Spinal cord (tissue), 10 donors: ENCODE results near the gene C21orf91. TPM values are rescaled to one million over a fixed set of nuclear protein-coding genes. Genes with fewer than 3 reads are reported as not detected.

Experiments used
- DNase-seq, 6 donors: peaks; one replicate each; pipeline versions ENCODE4 v3.0.0 to v3.0.0-alpha.2; 2013 to 2015; ENCODE audit warnings: low spot score in 6 of 6, low read depth in 4 of 6
- H3K27ac ChIP-seq: one replicate; pipeline ENCODE4 v1.5.1; 2013; ENCODE audit warnings: low read depth, low read length, control low read depth
- H3K27me3 ChIP-seq: one replicate; pipeline ENCODE4 v1.6.1; 2013; ENCODE audit warnings: low read length; ENCODE audit not compliant: control insufficient read depth, insufficient read depth
- H3K36me3 ChIP-seq: one replicate; pipeline ENCODE4 v1.6.1; 2013; ENCODE audit warnings: low read length; ENCODE audit not compliant: control insufficient read depth, insufficient read depth
- H3K4me1 ChIP-seq: one replicate; pipeline ENCODE4 v1.6.1; 2013; ENCODE audit warnings: low read length; ENCODE audit not compliant: control insufficient read depth, insufficient read depth
- H3K4me3 ChIP-seq: one replicate; pipeline ENCODE4 v1.5.1; 2013; ENCODE audit warnings: low read depth, low read length, control low read depth
- H3K9me3 ChIP-seq: one replicate; pipeline ENCODE4 v1.6.1; 2013; ENCODE audit warnings: low read length; ENCODE audit not compliant: control insufficient read depth, insufficient read depth
- WGBS: methylation state at CpG from one replicate; pipeline ENCODE4 v1.1.5; 2013; ENCODE audit warnings: missing lambda C conversion rate; ENCODE audit not compliant: insufficient coverage; 5-methylcytosine and 5-hydroxymethylcytosine counted together
- polyA plus RNA-seq, 2 donors: library from polyadenylated mRNA; unstranded; fragments of 120-200 nt; gene quantifications; one replicate each; pipeline ENCODE4 v1.2.1, GENCODE V29; 2013; ENCODE audit not compliant: insufficient read length in 2 of 2
- total RNA-seq, 2 donors: library from RNA; depleted of rRNA in 1 of 2; stranded (reverse); fragments of 120-200 nt in 1 of 2; fragments of >200 nt in 1 of 2; gene quantifications; one replicate each; pipeline versions ENCODE4 v1.2.3 to v1.2.4, GENCODE V29; 2013 to 2014
- donor health status: healthy.

Gene C21orf91
- total and polyA plus RNA-seq, 4 donors, result 8.6 to 21.7 (median 14.3) TPM

DNA sequence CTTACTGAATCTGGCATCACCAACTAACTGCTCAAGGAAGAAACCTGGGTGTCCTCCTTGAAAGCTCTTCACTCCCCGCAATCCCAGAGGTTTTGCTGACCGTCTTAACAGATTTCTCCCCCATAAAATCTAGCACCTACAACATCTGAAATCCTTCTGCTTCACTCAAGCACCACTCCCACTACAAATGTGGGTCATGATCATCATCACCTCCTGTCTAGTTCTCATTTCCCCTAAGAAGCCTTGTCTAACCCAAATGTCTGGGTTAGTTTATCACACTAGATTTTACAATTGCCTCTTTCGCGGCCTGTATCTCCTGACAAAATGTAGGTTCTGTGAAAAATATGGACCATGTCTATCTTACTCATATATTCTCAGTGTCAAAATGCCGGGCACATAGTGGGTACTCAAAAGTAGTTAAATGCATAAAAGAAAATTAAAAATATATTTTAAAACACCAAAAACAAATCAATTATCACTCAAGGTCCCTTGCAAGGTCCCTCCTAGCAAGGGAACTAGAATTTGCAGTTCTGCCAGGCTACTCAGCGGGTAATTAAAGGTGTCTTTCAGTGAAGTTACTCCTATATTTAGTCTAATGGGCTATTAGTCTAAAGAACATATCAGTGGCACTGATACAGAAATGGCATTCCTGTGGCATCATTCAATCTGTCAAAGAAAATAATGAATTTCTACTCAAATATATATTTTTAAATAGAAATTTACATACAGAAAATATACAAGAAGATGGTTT, 19.6 kb downstream of the C21orf91 start:
- no peak overlapping the region for H3K27ac ChIP-seq
- H3K9me3 ChIP-seq, result no peaks in the 10 kb centered on the region
- DNase-seq, result no peak
- H3K4me1 ChIP-seq, result no peaks in the 10 kb centered on the region
- H3K36me3 ChIP-seq, result peaks cover 6% of the 10 kb centered on the region
- H3K4me3 ChIP-seq, result no peak overlapping the region
- no peaks in the 10 kb centered on the region for H3K27me3 ChIP-seq
- 91% methylated on average over 2 of the region's 6 CpGs for WGBS

DNA sequence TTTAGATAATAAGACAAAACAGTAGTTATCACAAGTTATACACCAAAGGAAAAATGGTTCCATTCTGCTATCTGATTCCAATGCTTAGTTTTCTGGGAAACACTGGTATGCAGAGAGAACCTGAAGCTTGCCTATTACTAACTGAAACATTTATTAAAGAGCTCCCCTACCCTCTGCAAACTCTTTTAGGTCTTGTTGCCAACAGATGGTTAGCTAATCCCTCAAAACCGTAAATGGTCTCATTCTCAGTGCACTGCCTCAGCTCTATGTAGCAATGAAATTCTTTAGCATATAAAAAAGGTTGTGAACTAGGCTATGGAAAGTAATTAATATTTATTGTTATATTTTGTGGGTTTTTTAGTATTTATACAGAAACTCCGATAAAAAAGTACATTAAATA, 20.4 kb downstream of the C21orf91 start:
- no peak for DNase-seq
- Histone ChIP-seq H3K4me1 (no peaks in the 10 kb centered on the region), H3K9me3 (no peaks in the 10 kb centered on the region), H3K27ac (no peak overlapping the region), H3K4me3 (no peak overlapping the region), H3K27me3 (no peaks in the 10 kb centered on the region), H3K36me3 (peaks cover 7% of the 10 kb centered on the region)
- WGBS, result no CpG with 5 or more reads among the region's 2 CpGs

DNA sequence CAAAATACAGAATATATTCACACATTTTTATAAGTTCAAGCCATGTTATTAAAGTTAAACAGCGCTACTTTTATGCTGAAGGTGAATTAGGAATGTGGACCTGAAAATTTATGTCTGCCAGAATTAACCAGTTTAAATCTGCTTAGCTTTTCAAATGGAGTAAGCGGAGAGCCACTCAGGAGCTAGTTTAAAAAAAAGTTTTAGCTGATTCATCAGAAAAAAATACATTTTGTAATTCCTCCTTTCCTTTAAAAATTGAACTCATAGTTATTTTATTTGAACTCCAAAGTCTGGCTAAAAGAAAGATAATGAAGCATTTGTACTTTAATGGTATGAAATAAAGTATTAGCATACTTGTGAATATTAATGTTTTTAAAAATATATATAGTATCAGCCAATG, 21.2 kb downstream of the C21orf91 start:
- Histone ChIP-seq H3K27me3 (no peaks in the 10 kb centered on the region), H3K27ac (no peak overlapping the region), H3K9me3 (no peaks in the 10 kb centered on the region), H3K36me3 (peaks cover 5% of the 10 kb centered on the region), H3K4me3 (no peak overlapping the region), H3K4me1 (no peaks in the 10 kb centered on the region)
- no CpG with 5 or more reads among the region's 2 CpGs for WGBS
- no peak for DNase-seq

DNA sequence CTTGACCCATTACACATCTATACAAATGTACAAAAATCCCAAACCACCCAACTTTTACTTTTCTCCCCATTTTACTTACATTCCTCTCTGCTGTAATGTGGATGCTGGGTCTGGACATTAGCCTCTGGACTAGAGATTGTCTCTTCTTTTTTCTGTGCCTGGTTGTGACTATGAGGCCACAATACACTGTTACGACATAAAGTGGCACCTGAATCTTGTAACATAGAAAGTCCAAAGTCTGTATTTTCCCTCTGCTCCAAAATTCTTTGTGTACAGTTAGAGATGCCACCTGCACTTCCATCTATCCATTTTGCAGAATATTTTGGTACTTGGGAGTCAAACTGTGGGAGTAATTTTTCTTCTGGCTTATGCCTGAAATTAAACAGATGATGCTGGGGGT, 22.7 kb downstream of the C21orf91 start:
- Histone ChIP-seq H3K27ac (no peak overlapping the region), H3K27me3 (no peaks in the 10 kb centered on the region), H3K9me3 (no peaks in the 10 kb centered on the region), H3K36me3 (peaks cover 5% of the 10 kb centered on the region), H3K4me1 (no peaks in the 10 kb centered on the region), H3K4me3 (no peak overlapping the region)
- WGBS, result 80% methylated on average over 1 of the region's 1 CpG
- no peak for DNase-seq

DNA sequence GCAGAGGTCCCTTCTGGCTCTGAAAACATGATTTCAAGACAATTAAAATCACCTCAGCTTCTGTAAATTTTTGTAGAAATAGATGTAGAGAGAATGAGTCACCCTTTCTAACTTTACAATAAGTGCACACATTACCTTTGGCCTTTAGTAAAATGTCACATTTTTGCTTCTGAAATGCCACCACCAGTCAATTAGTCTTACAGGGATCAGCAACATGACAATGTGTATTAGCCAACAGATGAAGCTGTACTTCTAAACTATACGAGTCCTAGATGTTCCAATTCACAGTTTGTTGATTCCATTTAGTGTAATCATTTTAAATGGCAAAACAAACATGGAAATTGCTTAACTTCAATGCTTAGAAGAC, 23.1 kb downstream of the C21orf91 start:
- Histone ChIP-seq H3K27me3 (no peaks in the 10 kb centered on the region), H3K9me3 (no peaks in the 10 kb centered on the region), H3K4me1 (no peaks in the 10 kb centered on the region), H3K4me3 (no peak overlapping the region), H3K27ac (no peak overlapping the region), H3K36me3 (peaks cover 5% of the 10 kb centered on the region)
- no CpG with 5 or more reads among the region's 1 CpG for WGBS
- no peak for DNase-seq

DNA sequence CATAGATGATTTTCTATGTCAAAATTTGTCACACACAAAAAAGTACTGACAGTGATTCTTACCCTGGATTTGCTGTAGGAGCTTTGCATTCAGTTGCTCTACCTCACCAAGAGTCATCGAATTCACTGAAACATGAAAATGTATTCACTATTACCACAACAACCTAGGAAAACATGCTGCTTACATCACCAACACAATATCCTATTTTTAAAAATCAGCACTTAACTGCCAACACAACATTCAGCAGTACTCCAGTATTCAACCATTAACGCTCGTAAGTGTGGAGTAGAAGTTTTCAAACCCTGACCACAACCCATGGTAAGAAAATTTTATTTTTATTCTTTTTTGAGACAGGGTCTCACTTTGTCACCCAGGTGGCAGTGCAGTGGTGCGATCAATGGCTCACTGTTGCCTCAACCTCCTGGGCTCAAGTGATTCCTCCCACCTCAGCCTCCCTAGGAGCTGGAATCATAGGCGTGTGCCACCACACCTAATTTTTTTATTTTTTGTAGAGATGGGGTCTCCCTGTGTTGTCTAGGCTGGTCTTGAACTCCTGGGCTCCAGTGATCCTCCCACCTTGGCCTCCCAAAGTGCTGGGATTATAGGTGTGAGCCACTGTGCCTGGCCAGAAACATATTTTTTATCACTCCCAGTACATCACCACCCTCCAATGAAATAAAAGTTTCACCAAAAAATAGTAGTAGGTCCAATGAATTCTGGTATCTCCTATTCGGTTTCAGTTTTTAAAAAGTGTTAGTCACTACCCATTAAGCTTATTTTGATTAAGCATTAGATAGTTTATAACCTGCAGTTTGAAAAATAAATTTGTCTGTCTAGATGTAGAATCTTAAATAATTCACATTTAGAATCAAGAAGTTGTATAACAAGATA, 23.8 kb downstream of the C21orf91 start:
- Histone ChIP-seq H3K27ac (no peak overlapping the region), H3K4me3 (no peak overlapping the region), H3K4me1 (no peaks in the 10 kb centered on the region), H3K27me3 (no peaks in the 10 kb centered on the region), H3K36me3 (peaks cover 5% of the 10 kb centered on the region), H3K9me3 (no peaks in the 10 kb centered on the region)
- DNase-seq, result no peak
- 100% methylated on average over 1 of the region's 6 CpGs for WGBS

DNA sequence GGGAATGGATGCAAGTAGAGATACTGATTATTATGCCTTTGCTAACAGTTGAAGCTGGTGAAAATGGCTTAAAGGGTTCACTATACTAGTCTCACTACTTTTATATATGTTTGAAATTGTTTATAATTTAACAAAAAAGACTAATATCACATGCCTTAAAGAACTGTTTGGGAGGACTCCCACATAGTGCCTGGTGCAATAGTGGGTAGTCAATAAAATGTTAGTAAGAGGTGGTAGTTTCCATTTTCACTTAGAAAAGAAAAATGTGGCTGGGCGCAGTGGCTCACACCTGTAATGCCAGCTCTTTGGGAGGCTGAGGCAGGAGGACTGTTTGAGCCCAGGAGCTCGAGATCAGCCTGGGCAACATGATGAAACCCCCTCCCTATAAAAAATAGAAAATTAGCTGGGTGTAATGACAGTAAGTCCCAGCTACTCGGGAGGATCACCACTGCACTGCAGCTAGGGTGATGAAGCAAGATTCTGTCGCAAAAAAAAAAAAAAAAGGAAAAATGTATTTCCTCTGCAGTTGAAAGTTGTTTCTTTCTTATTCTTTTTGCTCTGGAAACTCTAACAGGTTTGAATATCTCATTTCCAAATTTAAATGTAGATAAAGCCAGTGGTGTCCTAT, 24.5 kb downstream of the C21orf91 start:
- H3K36me3 ChIP-seq, result peaks cover 5% of the 10 kb centered on the region
- no peaks in the 10 kb centered on the region for H3K4me1 ChIP-seq
- H3K27me3 ChIP-seq, result no peaks in the 10 kb centered on the region
- H3K27ac ChIP-seq, result no peak overlapping the region
- no peaks in the 10 kb centered on the region for H3K9me3 ChIP-seq
- DNase-seq, result no peak
- H3K4me3 ChIP-seq, result no peak overlapping the region
- WGBS, result 100% methylated on average over 1 of the region's 4 CpGs

DNA sequence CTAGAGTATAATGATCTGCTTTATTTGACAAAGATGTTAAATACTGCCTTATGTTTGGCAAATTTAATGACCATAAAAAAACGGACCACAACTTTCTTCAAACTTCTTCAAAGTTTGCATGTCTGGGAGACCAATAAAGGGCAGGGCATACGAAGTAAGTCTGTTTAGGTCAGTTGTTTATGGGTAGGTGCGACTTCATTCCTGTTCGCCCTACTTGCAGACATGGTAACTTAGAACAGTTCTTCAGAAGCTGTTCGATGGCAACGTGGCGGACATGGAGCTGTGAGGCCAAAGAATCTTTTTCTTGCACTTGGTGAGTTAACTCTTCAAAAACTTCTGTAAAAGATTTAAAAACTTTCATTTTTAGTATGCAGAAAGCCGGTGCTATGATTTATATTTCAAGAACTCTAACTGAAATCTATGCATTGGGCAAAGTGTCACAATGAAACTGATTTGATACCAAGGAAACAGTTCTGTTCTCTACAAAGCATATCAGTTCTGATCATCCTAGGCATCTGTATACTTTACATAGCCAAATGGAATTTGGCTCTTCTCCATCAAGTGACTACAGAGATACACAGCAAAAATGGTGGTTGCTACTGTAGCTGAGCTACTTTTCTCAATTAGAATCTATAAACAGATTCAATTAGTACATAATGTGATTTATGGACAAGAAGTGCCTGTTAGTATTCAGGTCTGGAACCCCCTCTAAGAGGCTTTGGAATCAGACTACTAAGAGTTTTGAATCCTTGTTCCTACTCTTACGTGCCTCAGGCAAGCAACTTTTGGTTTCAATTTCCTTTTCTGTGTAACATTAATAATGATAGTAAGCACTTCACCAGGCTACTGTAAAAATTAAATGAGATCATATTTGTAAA, 25.7 kb downstream of the C21orf91 start:
- peak in 1 of 6 donors; percentile 57 for DNase-seq
- 73% methylated on average over 4 of the region's 9 CpGs for WGBS
- Histone ChIP-seq H3K27me3 (no peaks in the 10 kb centered on the region), H3K4me3 (no peak overlapping the region), H3K4me1 (no peaks in the 10 kb centered on the region), H3K27ac (no peak overlapping the region), H3K36me3 (peaks cover 5% of the 10 kb centered on the region), H3K9me3 (no peaks in the 10 kb centered on the region)

DNA sequence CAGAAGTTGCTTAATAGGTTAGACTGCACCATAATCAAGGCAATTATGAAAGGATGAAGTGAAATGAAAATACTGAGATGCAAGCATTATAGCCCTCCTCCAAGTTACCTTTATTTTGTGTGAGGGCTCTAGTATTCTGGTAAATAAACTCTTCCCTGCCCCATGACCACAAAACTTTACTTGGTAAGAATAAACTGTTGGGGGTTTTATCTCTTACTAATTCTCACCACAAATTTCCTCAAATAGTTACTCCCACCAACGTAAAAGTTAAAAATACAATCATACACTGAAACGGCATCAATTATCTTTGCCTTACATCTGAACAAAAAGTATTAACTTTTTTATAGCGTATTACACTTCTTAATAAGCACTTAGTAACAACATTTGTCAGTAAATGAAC, 29.5 kb downstream of the C21orf91 start:
- no peaks in the 10 kb centered on the region for H3K27me3 ChIP-seq
- WGBS, result no CpG with 5 or more reads among the region's 3 CpGs
- H3K36me3 ChIP-seq, result peaks cover 2% of the 10 kb centered on the region
- H3K4me3 ChIP-seq, result no peak overlapping the region
- no peak overlapping the region for H3K27ac ChIP-seq
- no peak for DNase-seq
- H3K9me3 ChIP-seq, result no peaks in the 10 kb centered on the region
- no peaks in the 10 kb centered on the region for H3K4me1 ChIP-seq
